Panc1 (cell line): ENCODE results near the gene RAD51D. TPM values are rescaled to one million over a fixed set of nuclear protein-coding genes. Genes with fewer than 3 reads are reported as not detected.

ENCODE experiments used
- ATAC-seq: fragments of 200-7000 bp; cut with Tn5 transposase; 2 replicates; pipeline ENCODE4 v1.9.1; 2020; ENCODE audit warnings: mild to moderate bottlenecking, moderate library complexity
- BruUV-seq: library from RNA; stranded (reverse); fragments of 400-500 nt; replicated peaks from 2 replicates; lab custom pipeline; 2021; lab: Mats Ljungman, UMichigan
- CTCF ChIA-PET: fragments of 300-600 bp; sonication (Branson Sonifier 250); formaldehyde crosslinking; loops from one replicate; lab custom pipeline; 2022; ENCODE audit warnings: antibody characterized with exemption; lab: Charles Lee
- POLR2A ChIA-PET: fragments of 300-600 bp; sonication (Branson Sonifier 250); formaldehyde crosslinking; loops from one replicate; lab custom pipeline; 2022; ENCODE audit warnings: antibody characterized with exemption; lab: Charles Lee
- DNase-seq: peaks from one replicate; pipeline ENCODE4 v3.0.0-alpha.2; 2010; ENCODE audit warnings: low read depth, low spot score
- H3K27ac ChIP-seq: 2 replicates; pipeline ENCODE4 v1.5.1; 2011; ENCODE audit warnings: mild to moderate bottlenecking, low read length, inconsistent platforms
- H3K27me3 ChIP-seq: fragments of 200-500 bp; sonication (Bioruptor generic); 2 replicates; pipeline ENCODE4 v1.6.0; 2014; ENCODE audit warnings: low read length, inconsistent platforms; ENCODE audit not compliant: control insufficient read depth, insufficient read depth
- H3K36me3 ChIP-seq: fragments of 200-500 bp; sonication (Bioruptor generic); 2 replicates; pipeline ENCODE4 v1.5.1; 2014; ENCODE audit warnings: inconsistent platforms, mild to moderate bottlenecking, low read length, moderate library complexity; ENCODE audit not compliant: control insufficient read depth, insufficient read depth
- H3K4me1 ChIP-seq: 2 replicates; pipeline ENCODE4 v1.5.1; 2011; ENCODE audit warnings: inconsistent platforms, mild to moderate bottlenecking, low read length, moderate library complexity; ENCODE audit not compliant: control insufficient read depth, insufficient read depth
- H3K4me3 ChIP-seq, 2 experiments: 2 replicates each; pipeline ENCODE4 v1.5.1; 2011 to 2012; ENCODE audit warnings: low read depth in 2 of 2, low read length in 2 of 2, mild to moderate bottlenecking in 2 of 2, inconsistent platforms in 1 of 2, moderate library complexity in 1 of 2
- H3K9me3 ChIP-seq: fragments of 200-500 bp; sonication (Bioruptor generic); 2 replicates; pipeline ENCODE4 v1.5.1; 2014; ENCODE audit warnings: low read depth, mild to moderate bottlenecking, inconsistent platforms, low read length, moderate library complexity; ENCODE audit not compliant: control insufficient read depth, insufficient read depth
- POLR2AphosphoS5 ChIP-seq: IDR thresholded peaks from 2 replicates; pipeline ENCODE4 v1.6.1; 2012; ENCODE audit warnings: mild to moderate bottlenecking, low read depth, low read length, moderate library complexity
- SIN3A ChIP-seq: IDR thresholded peaks from 2 replicates; pipeline ENCODE4 v1.6.1; 2012; ENCODE audit warnings: low read depth, mild to moderate bottlenecking, low read length, moderate library complexity, borderline replicate concordance; ENCODE audit not compliant: insufficient read depth
- TCF7L2 ChIP-seq: IDR thresholded peaks from 2 replicates; pipeline ENCODE4 v1.6.1; 2011; ENCODE audit warnings: mild to moderate bottlenecking, low read depth, low read length, inconsistent platforms
- in situ Hi-C: cut with HindIII; loops from 2 replicates; pipeline ENCODE4 v1.10.0; 2016; ENCODE audit warnings: low sequenced_read_pairs, low pct_unique_long_range_greater_than_20kb
- intact Hi-C: fragments of 100-400 bp; cut with micrococcal nuclease; formaldehyde crosslinking; loops from one replicate; pipeline ENCODE4 v1.10.0; 2022; ENCODE audit not compliant: unreplicated experiment
- total RNA-seq: library from RNA; stranded (reverse); gene quantifications from one replicate; pipeline ENCODE4 v1.2.1, GENCODE V29; 2021; ENCODE audit not compliant: unreplicated experiment
- TF ChIP-seq, protein P1 (sequence below), 2 experiments: IDR thresholded peaks; 2 replicates each; pipeline ENCODE4 v1.6.1; 2011 to 2012; ENCODE audit warnings: low read depth in 2 of 2, control low read depth in 1 of 2, low read length in 1 of 2, mild to moderate bottlenecking in 1 of 2, moderate library complexity in 1 of 2; ENCODE audit not compliant: insufficient read depth in 1 of 2
- TF ChIP-seq, protein P2 (sequence below): fragments of 450-650 bp; IDR thresholded peaks from 2 replicates; pipeline ENCODE4 v1.5.1; 2017; ENCODE audit warnings: mild to moderate bottlenecking

The RAD51D gene
- total RNA-seq, 1 experiment from 2014 or later, result 25.9 TPM

DNA sequence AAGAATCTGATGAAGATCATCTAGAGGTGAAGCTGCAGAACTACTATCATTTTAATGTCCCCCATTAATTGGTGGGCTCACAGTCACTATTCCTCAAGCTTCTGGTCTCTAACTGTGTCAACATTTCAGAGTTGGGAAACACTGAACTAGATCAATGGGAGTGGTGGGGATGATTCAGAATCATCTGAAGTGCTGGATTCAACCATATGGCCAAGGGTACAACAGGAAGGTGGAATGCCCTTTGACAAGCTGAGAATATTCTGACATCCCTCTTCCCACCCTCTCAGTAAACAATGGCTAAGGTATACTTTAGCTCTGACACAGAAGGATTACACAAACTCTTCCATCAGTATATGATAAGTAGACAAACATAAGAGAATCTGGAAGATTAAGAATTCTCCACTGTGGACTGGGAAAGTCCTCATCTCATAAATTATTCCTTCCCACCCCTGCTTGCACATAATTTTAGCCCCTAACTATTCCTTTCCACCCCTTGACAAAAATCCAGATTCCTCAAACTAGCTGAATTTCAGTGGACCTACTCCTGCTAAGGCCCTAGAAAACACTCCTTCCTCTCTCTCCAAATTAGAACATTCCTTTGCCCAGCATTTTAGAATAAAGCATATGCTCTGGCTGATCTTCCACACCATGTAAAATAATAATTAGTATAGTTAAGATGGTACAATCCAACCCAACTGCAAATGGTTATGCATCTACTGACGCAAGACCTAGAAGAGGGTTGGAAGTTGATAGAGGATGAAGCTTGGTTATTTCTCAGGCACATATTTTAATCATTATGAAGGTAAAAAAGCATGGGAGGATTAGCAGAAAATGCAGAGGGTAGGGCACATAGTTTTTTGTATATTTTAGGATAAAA is 39.9 kb downstream of the RAD51D start:
- Histone ChIP-seq H3K4me1 (peaks cover 38% of the 10 kb centered on the region), H3K9me3 (no peaks in the 10 kb centered on the region), H3K27me3 (no peaks in the 10 kb centered on the region), H3K4me3 (no peak overlapping the region), H3K36me3 (no peaks in the 10 kb centered on the region), H3K27ac (no peak overlapping the region)
- TF ChIP-seq SIN3A, result no peak
- TF ChIP-seq, protein P1, sequence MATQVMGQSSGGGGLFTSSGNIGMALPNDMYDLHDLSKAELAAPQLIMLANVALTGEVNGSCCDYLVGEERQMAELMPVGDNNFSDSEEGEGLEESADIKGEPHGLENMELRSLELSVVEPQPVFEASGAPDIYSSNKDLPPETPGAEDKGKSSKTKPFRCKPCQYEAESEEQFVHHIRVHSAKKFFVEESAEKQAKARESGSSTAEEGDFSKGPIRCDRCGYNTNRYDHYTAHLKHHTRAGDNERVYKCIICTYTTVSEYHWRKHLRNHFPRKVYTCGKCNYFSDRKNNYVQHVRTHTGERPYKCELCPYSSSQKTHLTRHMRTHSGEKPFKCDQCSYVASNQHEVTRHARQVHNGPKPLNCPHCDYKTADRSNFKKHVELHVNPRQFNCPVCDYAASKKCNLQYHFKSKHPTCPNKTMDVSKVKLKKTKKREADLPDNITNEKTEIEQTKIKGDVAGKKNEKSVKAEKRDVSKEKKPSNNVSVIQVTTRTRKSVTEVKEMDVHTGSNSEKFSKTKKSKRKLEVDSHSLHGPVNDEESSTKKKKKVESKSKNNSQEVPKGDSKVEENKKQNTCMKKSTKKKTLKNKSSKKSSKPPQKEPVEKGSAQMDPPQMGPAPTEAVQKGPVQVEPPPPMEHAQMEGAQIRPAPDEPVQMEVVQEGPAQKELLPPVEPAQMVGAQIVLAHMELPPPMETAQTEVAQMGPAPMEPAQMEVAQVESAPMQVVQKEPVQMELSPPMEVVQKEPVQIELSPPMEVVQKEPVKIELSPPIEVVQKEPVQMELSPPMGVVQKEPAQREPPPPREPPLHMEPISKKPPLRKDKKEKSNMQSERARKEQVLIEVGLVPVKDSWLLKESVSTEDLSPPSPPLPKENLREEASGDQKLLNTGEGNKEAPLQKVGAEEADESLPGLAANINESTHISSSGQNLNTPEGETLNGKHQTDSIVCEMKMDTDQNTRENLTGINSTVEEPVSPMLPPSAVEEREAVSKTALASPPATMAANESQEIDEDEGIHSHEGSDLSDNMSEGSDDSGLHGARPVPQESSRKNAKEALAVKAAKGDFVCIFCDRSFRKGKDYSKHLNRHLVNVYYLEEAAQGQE (IDR thresholded peaks at IDR 0.05; ENCODE audit: insufficient read depth in 1 of 2, low read depth in 2 of 2, low read length in 1 of 2), result no peak
- no peak for TF ChIP-seq POLR2AphosphoS5
- no TSS peak for BruUV-seq
- no peak for DNase-seq
- intact Hi-C loops (no loop called here), in situ Hi-C loops (no loop called here)
- POLR2A ChIA-PET, result no interaction called here
- ATAC-seq, result no peak
- CTCF ChIA-PET, result no interaction called here

DNA sequence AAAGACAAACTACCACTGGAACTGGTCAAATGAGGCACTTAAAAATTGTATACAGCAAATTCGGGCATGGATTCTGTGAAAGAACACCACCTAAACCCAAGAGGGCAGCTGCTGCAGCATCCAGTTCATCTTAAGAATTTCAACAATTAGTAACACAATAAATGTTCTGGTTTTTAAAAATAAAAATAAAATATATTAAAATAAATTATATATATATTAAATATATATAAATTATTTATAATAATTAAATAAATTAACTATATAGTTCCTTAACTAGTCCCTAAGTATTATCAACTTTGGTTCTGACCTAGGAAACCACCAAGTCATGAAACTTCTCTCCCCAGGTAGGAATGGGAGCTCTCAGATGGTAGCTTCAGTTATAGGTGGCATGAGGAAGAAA is 42.8 kb downstream of the RAD51D start:
- no peaks in the 10 kb centered on the region for H3K9me3 ChIP-seq
- H3K4me3 ChIP-seq, result no peak overlapping the region
- no peak overlapping the region for H3K27ac ChIP-seq
- no peaks in the 10 kb centered on the region for H3K27me3 ChIP-seq
- CTCF ChIA-PET, result no interaction called here
- POLR2A ChIA-PET, result no interaction called here
- ATAC-seq (no peak), DNase-seq (no peak)
- TF ChIP-seq SIN3A (no peak), TCF7L2 (no peak), POLR2AphosphoS5 (no peak)
- TF ChIP-seq, protein P1 (IDR thresholded peaks at IDR 0.05; ENCODE audit: insufficient read depth in 1 of 2, low read depth in 2 of 2, low read length in 1 of 2), result no peak
- TF ChIP-seq, protein P2, sequence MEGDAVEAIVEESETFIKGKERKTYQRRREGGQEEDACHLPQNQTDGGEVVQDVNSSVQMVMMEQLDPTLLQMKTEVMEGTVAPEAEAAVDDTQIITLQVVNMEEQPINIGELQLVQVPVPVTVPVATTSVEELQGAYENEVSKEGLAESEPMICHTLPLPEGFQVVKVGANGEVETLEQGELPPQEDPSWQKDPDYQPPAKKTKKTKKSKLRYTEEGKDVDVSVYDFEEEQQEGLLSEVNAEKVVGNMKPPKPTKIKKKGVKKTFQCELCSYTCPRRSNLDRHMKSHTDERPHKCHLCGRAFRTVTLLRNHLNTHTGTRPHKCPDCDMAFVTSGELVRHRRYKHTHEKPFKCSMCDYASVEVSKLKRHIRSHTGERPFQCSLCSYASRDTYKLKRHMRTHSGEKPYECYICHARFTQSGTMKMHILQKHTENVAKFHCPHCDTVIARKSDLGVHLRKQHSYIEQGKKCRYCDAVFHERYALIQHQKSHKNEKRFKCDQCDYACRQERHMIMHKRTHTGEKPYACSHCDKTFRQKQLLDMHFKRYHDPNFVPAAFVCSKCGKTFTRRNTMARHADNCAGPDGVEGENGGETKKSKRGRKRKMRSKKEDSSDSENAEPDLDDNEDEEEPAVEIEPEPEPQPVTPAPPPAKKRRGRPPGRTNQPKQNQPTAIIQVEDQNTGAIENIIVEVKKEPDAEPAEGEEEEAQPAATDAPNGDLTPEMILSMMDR, result no peak
- peaks cover 25% of the 10 kb centered on the region for H3K4me1 ChIP-seq
- in situ Hi-C loops (no loop called here), intact Hi-C loops (no loop called here)
- no TSS peak for BruUV-seq
- no peaks in the 10 kb centered on the region for H3K36me3 ChIP-seq
